Pons (tissue), 1 donor: ENCODE measurements around the gene ALX3.

Experiments
- DNase-seq: peaks from one replicate; pipeline ENCODE4 v3.0.0-alpha.2; 2016; ENCODE audit warnings: low spot score

The ALX3 gene

GRCh38 chr1:110070671-110071242, at the start of gene ALX3:
ALX3 (minus strand) TSS chr1:110070672; CDS start chr1:110070612, 60 bp downstream.
- no peak for DNase-seq

- DNase-seq = no peak
Observed at GRCh38 chr1:110119843-110120242, 49.4 kb upstream of the ALX3 start.

- no peak for DNase-seq
Observed at GRCh38 chr1:110118636-110119396, 48.3 kb upstream of the ALX3 start.

- peak; percentile 29 for DNase-seq
Observed at GRCh38 chr1:110114784-110115183, 44.3 kb upstream of the ALX3 start.

GRCh38 chr1:110114173-110114572, 43.7 kb upstream of the ALX3 start:
- DNase-seq = no peak

- DNase-seq = no peak
Observed at GRCh38 chr1:110113551-110113950, 43.1 kb upstream of the ALX3 start.

GRCh38 chr1:110112656-110113055, 42.2 kb upstream of the ALX3 start:
- no peak for DNase-seq

- no peak for DNase-seq
Observed at GRCh38 chr1:110112143-110112542, 41.7 kb upstream of the ALX3 start, which contains the start of gene UBL4B. UBL4B (plus strand) TSS chr1:110112443; CDS start chr1:110112535, 92 bp downstream.

- no peak for DNase-seq
Observed at GRCh38 chr1:110111081-110111480, 40.6 kb upstream of the ALX3 start.

- DNase-seq = no peak
Observed at GRCh38 chr1:110107867-110108469, 37.5 kb upstream of the ALX3 start.

- DNase-seq = peak; percentile 63
Observed at GRCh38 chr1:110106013-110106941, 35.8 kb upstream of the ALX3 start.

- DNase-seq = no peak
Observed at GRCh38 chr1:110102081-110102480, 31.6 kb upstream of the ALX3 start.

GRCh38 chr1:110100335-110100734, 29.9 kb upstream of the ALX3 start:
- no peak for DNase-seq

- DNase-seq = no peak
Observed at GRCh38 chr1:110098222-110099026, 28.0 kb upstream of the ALX3 start.

GRCh38 chr1:110097507-110098221, 27.2 kb upstream of the ALX3 start:
- no peak for DNase-seq

GRCh38 chr1:110094931-110095654, 24.6 kb upstream of the ALX3 start:
- no peak for DNase-seq

GRCh38 chr1:110092991-110093390, 22.5 kb upstream of the ALX3 start:
- DNase-seq = no peak

GRCh38 chr1:110091791-110092190, 21.3 kb upstream of the ALX3 start:
- DNase-seq = no peak

GRCh38 chr1:110091381-110091780, 20.9 kb upstream of the ALX3 start:
- no peak for DNase-seq
